CD8-positive, alpha-beta memory T cell (primary cell): ENCODE measurements around the gene SCFD2. TPM values are rescaled to one million over a fixed set of nuclear protein-coding genes. Genes with fewer than 3 reads are reported as not detected.
"Not testable (repeated sequence)": the region's sequence is repeated elsewhere in the genome, so short reads cannot be mapped to it uniquely, and the experiment has no call there.

Experiments
- CTCF ChIA-PET: fragments of 350-600 bp; sonication (Branson Sonifier 250); formaldehyde crosslinking; loops from one replicate; lab custom pipeline; 2021; ENCODE audit warnings: antibody characterized with exemption; lab: Charles Lee
- POLR2A ChIA-PET: fragments of 350-600 bp; sonication (Branson Sonifier 250); formaldehyde crosslinking; loops from one replicate; lab custom pipeline; 2021; ENCODE audit warnings: antibody characterized with exemption; lab: Charles Lee
- DNase-seq, 5 donors: peaks; one replicate each; pipeline versions ENCODE4 v3.0.0 to v3.0.0-alpha.2; 2020 to 2022; ENCODE audit warnings: mixed read lengths in 1 of 5
- H3K27ac ChIP-seq: one replicate; pipeline ENCODE4 v1.7.0; 2013; ENCODE audit warnings: low read depth, mild to moderate bottlenecking, low read length, moderate library complexity
- H3K27me3 ChIP-seq: 2 replicates; pipeline ENCODE4 v1.7.0; 2013; ENCODE audit warnings: low read length, mild to moderate bottlenecking; ENCODE audit not compliant: insufficient read depth, poor library complexity, severe bottlenecking
- H3K36me3 ChIP-seq: 2 replicates; pipeline ENCODE4 v1.7.0; 2013; ENCODE audit warnings: mild to moderate bottlenecking, low read length, moderate library complexity; ENCODE audit not compliant: insufficient read depth
- H3K4me1 ChIP-seq: 2 replicates; pipeline ENCODE4 v1.7.0; 2013; ENCODE audit warnings: mild to moderate bottlenecking, low read length, moderate library complexity; ENCODE audit not compliant: insufficient read depth
- H3K4me3 ChIP-seq: 2 replicates; pipeline ENCODE4 v1.7.0; 2013; ENCODE audit warnings: mild to moderate bottlenecking, low read length
- H3K9me3 ChIP-seq: 2 replicates; pipeline ENCODE4 v1.7.0; 2013; ENCODE audit warnings: mild to moderate bottlenecking, low read length
- H3K27ac Mint-ChIP-seq, 8 donors: one replicate each; pipeline ENCODE4 v1.8.0; 2020 to 2021; ENCODE audit warnings: mixed read lengths in 8 of 8, mild to moderate bottlenecking in 6 of 8, inconsistent platforms in 3 of 8, moderate library complexity in 3 of 8
- H3K27me3 Mint-ChIP-seq, 2 donors: one replicate each; pipeline ENCODE4 v1.8.0; 2020 to 2021; ENCODE audit warnings: mixed read lengths in 2 of 2, mild to moderate bottlenecking in 1 of 2, moderate library complexity in 1 of 2
- H3K36me3 Mint-ChIP-seq, 3 donors: one replicate each; pipeline ENCODE4 v1.8.0; 2020 to 2021; ENCODE audit warnings: mixed read lengths in 3 of 3, inconsistent platforms in 1 of 3, mild to moderate bottlenecking in 1 of 3
- H3K4me1 Mint-ChIP-seq, 3 donors: one replicate each; pipeline ENCODE4 v1.8.0; 2020 to 2021; ENCODE audit warnings: mixed read lengths in 3 of 3, inconsistent platforms in 1 of 3, mild to moderate bottlenecking in 1 of 3
- H3K4me3 Mint-ChIP-seq, 7 donors: one replicate each; pipeline ENCODE4 v1.8.0; 2020 to 2021; ENCODE audit warnings: mixed read lengths in 7 of 7, mild to moderate bottlenecking in 6 of 7, moderate library complexity in 4 of 7, inconsistent platforms in 2 of 7
- H3K9me3 Mint-ChIP-seq, 5 donors: one replicate each; pipeline ENCODE4 v1.8.0; 2020 to 2022; ENCODE audit warnings: mixed read lengths in 5 of 5, mild to moderate bottlenecking in 3 of 5, moderate library complexity in 2 of 5, inconsistent platforms in 1 of 5
- polyA plus RNA-seq: library from polyadenylated mRNA; unstranded; fragments of 300-500 nt; fragmentation: Illumina TruSeq; gene quantifications from one replicate; pipeline ENCODE4 v1.2.3, GENCODE V29; 2021
- total RNA-seq, 2 experiments: library from RNA; stranded (reverse); gene quantifications; one replicate each; pipeline ENCODE4 v1.2.3, GENCODE V29; 2021

The SCFD2 gene
- total and polyA plus RNA-seq, 3 experiments from 2014 or later: 18.1 to 29.1 (median 25.7) TPM

DNA sequence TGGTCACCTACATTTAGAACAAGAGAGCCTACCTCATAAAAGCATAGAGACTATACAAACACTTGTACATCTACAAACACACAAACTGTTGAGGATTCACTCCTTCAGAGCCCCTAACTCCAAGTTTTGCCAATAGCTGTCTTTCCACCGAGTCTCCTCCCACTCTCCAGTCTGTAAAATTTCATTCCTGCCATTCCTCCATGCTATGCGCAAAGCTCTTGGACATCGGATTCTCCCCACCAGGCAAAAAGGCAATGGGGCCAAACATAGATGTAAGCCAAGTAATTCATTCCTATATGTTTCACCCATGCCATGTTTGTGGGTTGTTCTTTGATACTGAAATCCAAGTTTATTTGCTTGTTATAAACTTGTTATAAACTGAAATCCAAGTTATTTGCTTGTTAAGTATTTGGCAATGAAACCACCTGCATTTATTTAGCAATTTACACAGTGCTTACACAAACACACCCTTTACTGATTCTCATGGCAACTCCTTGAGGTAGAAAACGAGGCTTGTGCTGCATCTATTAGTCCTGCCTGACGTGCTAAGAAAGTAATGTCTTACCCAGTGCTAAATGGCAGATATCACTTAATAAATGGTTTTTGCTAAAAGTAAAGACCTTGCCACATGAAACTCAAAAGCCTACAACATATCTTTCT, 91.1 kb downstream of the SCFD2 start:
- Mint-ChIP-seq H3K4me1 (peaks cover 0 to 1% (median 0%) of the 10 kb centered on the region in 3 donors), H3K4me3 (no peak overlapping the region)
- CTCF ChIA-PET: no interaction called here

DNA sequence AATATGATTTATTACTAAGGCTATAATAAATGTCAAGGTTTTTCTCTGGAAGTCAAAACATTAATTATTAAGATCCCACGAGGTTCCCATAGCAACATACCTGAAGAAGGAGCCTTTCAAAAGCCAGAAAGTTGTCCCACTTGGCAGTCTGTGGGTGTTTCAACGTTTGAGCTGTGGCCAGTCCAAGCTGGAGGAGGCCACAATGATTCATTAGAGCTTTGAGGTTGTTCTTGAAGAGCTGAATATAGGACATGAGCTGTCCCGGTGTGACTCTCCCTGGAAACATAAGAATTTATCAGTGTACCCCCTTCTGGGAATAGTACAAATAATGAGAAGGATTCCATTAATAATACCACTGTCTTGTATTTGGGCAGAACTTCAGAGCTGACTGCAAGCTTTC, 92.1 kb downstream of the SCFD2 start:
- Mint-ChIP-seq H3K36me3 (peaks cover 9 to 43% (median 30%) of the 10 kb centered on the region in 3 donors), H3K27me3 (no peaks in the 10 kb centered on the region), H3K4me3 (no peak overlapping the region), H3K4me1 (no peaks in the 10 kb centered on the region), H3K27ac (peak overlapping the region in 1 of 8 donors; percentile 55), H3K9me3 (peaks cover 0 to 4% (median 0%) of the 10 kb centered on the region in 5 donors)
- no peaks in the 10 kb centered on the region for H3K9me3 ChIP-seq
- no peaks in the 10 kb centered on the region for H3K4me1 ChIP-seq
- DNase-seq: no peak
- CTCF ChIA-PET: no interaction called here
- no peak overlapping the region for H3K27ac ChIP-seq
- POLR2A ChIA-PET: no interaction called here
- H3K4me3 ChIP-seq: no peak overlapping the region
- H3K27me3 ChIP-seq: no peaks in the 10 kb centered on the region
- no peaks in the 10 kb centered on the region for H3K36me3 ChIP-seq

More for the DNA sequence above, 91.1 kb downstream of the SCFD2 start:
- H3K4me1 ChIP-seq: no peaks in the 10 kb centered on the region
- no peak for DNase-seq
- no peaks in the 10 kb centered on the region for H3K27me3 Mint-ChIP-seq
- peak overlapping the region in 1 of 8 donors; percentile 75 for H3K27ac Mint-ChIP-seq
- H3K9me3 ChIP-seq: no peaks in the 10 kb centered on the region
- no peak overlapping the region for H3K4me3 ChIP-seq
- peaks cover 0 to 2% (median 0%) of the 10 kb centered on the region in 5 donors for H3K9me3 Mint-ChIP-seq
- H3K27me3 ChIP-seq: no peaks in the 10 kb centered on the region
- POLR2A ChIA-PET: no interaction called here
- no peak overlapping the region for H3K27ac ChIP-seq
- peaks cover 8 to 48% (median 33%) of the 10 kb centered on the region in 3 donors for H3K36me3 Mint-ChIP-seq
- H3K36me3 ChIP-seq: no peaks in the 10 kb centered on the region

DNA sequence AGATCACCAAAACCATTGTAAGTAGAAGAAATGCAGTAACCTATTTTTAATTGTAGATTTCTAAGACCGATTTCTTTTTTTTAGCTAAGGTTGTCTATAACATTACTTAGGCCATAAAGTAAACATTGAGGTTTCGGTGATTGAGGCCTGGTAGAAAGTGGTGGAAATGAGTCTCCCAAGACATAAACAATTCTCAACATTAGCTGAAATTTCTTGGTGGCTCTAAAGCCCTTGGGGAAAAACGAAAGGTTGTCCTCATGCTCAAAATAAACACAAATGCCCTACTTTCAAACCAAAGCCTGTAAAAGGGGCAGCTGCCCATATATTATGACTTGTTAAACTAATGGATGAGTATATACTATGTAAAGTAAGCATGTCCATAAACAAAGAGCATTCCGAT, 98.8 kb downstream of the SCFD2 start:
- Histone ChIP-seq H3K4me3 (no peak overlapping the region), H3K27me3 (no peaks in the 10 kb centered on the region), H3K36me3 (no peaks in the 10 kb centered on the region), H3K27ac (no peak overlapping the region), H3K4me1 (no peaks in the 10 kb centered on the region), H3K9me3 (no peaks in the 10 kb centered on the region)
- no peak overlapping the region for H3K27ac Mint-ChIP-seq
- no peak overlapping the region for H3K4me3 Mint-ChIP-seq
- H3K36me3 Mint-ChIP-seq: peaks cover 22 to 43% (median 39%) of the 10 kb centered on the region in 3 donors
- ChIA-PET CTCF (no interaction called here), POLR2A (no interaction called here)
- no peak for DNase-seq
- H3K9me3 Mint-ChIP-seq: peaks cover 6 to 16% (median 10%) of the 10 kb centered on the region in 5 donors
- no peaks in the 10 kb centered on the region for H3K4me1 Mint-ChIP-seq
- no peaks in the 10 kb centered on the region for H3K27me3 Mint-ChIP-seq

DNA sequence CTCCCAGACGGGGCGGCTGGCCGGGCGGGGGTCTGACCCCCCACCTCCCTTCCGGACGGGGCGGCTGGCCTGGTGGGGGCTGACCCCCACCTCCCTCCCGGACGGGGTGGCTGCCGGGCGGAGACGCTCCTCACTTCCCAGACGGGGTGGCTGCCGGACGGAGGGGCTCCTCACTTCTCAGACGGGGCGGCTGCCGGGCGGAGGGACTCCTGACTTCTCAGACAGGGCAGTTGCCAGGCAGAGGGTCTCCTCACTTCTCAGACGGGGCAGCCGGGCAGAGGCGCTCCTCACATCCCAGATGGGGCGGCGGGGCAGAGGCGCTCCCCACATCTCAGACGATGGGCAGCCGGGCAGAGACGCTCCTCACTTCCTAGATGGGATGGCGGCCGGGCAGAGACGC, 109.9 kb downstream of the SCFD2 start:
- peaks cover 3 to 44% (median 11%) of the 10 kb centered on the region in 3 donors for H3K36me3 Mint-ChIP-seq
- DNase-seq, CTCF ChIA-PET, H3K27me3 Mint-ChIP-seq, H3K4me3 Mint-ChIP-seq, H3K4me3 ChIP-seq, H3K27ac ChIP-seq, H3K4me1 ChIP-seq, H3K36me3 ChIP-seq, H3K27me3 ChIP-seq, H3K9me3 ChIP-seq, POLR2A ChIA-PET, H3K27ac Mint-ChIP-seq, H3K4me1 Mint-ChIP-seq: not testable (repeated sequence)
- H3K9me3 Mint-ChIP-seq: peaks cover 8 to 39% (median 22%) of the 10 kb centered on the region in 5 donors

DNA sequence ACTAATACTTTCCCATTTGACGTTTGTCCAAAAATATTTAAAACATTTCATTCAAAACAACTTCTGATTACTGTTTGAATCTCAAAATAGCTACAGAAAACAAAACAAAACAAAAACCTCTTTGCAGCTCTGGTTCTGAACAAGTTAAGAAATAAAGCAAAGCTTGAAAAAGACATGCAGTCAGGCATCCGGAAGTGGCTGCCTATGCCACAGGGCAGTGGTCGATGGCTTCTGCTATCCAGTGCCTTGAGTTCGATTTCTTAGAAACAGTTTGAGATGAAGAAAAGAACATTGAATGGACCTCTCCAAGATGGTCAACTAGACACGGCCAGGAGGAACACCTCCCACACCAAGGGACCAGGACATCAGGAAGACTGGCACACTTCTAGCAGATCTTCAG, 125.3 kb downstream of the SCFD2 start:
- Mint-ChIP-seq H3K4me3 (no peak overlapping the region), H3K27me3 (no peaks in the 10 kb centered on the region), H3K4me1 (peaks cover 0 to 14% (median 13%) of the 10 kb centered on the region in 3 donors), H3K9me3 (peaks cover 11 to 30% (median 23%) of the 10 kb centered on the region in 5 donors), H3K36me3 (peaks cover 18 to 52% (median 25%) of the 10 kb centered on the region in 3 donors), H3K27ac (no peak overlapping the region)
- no peak for DNase-seq
- H3K36me3 ChIP-seq: no peaks in the 10 kb centered on the region
- H3K27ac ChIP-seq: no peak overlapping the region
- no peaks in the 10 kb centered on the region for H3K4me1 ChIP-seq
- CTCF ChIA-PET: no interaction called here
- no peaks in the 10 kb centered on the region for H3K27me3 ChIP-seq
- POLR2A ChIA-PET: no interaction called here
- no peaks in the 10 kb centered on the region for H3K9me3 ChIP-seq
- no peak overlapping the region for H3K4me3 ChIP-seq

DNA sequence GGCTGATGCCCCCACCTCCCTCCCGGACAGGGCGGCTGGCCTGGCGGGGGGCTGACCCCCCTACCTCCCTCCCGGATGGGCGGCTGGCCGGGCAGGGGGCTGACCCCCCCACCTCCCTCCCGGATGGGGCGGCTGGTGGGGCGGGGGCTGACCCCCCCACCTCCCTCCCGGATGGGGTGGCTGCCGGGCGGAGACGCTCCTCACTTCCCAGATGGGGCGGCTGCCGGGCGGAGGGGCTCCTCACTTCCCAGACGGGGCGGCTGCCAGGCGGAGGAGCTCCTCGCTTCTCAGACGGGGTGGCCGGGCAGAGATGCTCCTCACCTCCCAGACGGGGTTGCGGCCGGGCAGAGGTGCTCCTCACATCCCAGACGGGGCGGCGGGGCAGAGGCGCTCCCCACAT, 127.5 kb downstream of the SCFD2 start:
- H3K9me3 Mint-ChIP-seq, H3K27me3 Mint-ChIP-seq, H3K27ac ChIP-seq, H3K4me1 ChIP-seq, H3K9me3 ChIP-seq, POLR2A ChIA-PET, DNase-seq, H3K27ac Mint-ChIP-seq, H3K4me3 ChIP-seq, H3K36me3 ChIP-seq, H3K4me3 Mint-ChIP-seq, H3K27me3 ChIP-seq, CTCF ChIA-PET: not testable (repeated sequence)
- peaks cover 9 to 38% (median 11%) of the 10 kb centered on the region in 3 donors for H3K36me3 Mint-ChIP-seq
- H3K4me1 Mint-ChIP-seq: peaks cover 9 to 10% (median 10%) of the 10 kb centered on the region in 3 donors

DNA sequence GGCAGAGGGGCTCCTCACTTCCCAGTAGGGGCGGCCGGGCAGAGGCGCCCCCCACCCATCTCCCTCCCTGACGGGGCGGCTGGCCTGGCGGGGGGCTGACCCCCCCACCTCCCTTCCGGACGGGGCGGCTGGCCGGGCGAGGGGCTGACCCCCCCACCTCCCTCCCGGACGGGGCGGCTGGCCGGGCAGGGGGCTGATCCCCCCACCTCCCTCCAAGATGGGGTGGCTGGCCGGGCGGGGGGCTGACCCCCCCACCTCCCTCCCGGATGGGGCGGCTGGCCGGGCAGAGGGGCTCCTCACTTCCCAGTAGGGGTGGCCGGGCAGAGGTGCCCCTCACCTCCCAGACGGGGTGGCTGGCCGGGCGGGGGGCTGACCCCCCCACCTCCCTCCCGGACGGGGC, 128.1 kb downstream of the SCFD2 start:
- H3K27ac Mint-ChIP-seq, H3K36me3 ChIP-seq, H3K4me3 ChIP-seq, POLR2A ChIA-PET, DNase-seq, H3K27ac ChIP-seq, H3K9me3 Mint-ChIP-seq, H3K27me3 Mint-ChIP-seq, H3K4me3 Mint-ChIP-seq, H3K27me3 ChIP-seq, H3K9me3 ChIP-seq, H3K4me1 ChIP-seq, CTCF ChIA-PET: not testable (repeated sequence)
- peaks cover 7 to 34% (median 9%) of the 10 kb centered on the region in 3 donors for H3K36me3 Mint-ChIP-seq
- peaks cover 7 to 13% (median 8%) of the 10 kb centered on the region in 3 donors for H3K4me1 Mint-ChIP-seq

DNA sequence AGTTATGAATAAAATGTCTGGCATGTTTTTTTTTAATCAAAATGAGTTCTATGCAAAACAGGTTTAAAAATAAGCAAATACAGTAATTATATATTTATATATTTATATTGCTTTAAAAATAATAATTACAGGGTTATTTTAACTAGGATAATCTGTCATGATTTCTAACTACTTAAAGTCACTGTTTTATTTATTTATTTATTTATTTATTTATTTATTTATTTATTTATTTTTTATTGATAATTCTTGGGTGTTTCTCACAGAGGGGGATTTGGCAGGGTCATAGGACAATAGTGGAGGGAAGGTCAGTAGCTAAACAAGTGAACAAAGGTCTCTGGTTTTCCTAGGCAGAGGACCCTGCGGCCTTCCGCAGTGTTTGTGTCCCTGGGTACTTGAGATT, 129.2 kb downstream of the SCFD2 start:
- Mint-ChIP-seq H3K36me3 (peaks cover 7 to 26% (median 9%) of the 10 kb centered on the region in 3 donors), H3K4me1 (peaks cover 8 to 13% (median 8%) of the 10 kb centered on the region in 3 donors)
- H3K9me3 ChIP-seq, H3K27me3 ChIP-seq, CTCF ChIA-PET, H3K27ac Mint-ChIP-seq, DNase-seq, H3K4me1 ChIP-seq, H3K27me3 Mint-ChIP-seq, H3K4me3 ChIP-seq, POLR2A ChIA-PET, H3K4me3 Mint-ChIP-seq, H3K27ac ChIP-seq, H3K36me3 ChIP-seq, H3K9me3 Mint-ChIP-seq: not testable (repeated sequence)
